IMR-90 (cell line): ENCODE data around the gene TTF1.

Experiments
- CTCF ChIP-seq: conservative IDR thresholded peaks from 2 replicates; pipeline ENCODE4 v1.5.1; 2012; ENCODE audit warnings: mild to moderate bottlenecking, low read depth, low read length, improper control_type of control experiment
- ELK1 ChIP-seq: fragments of 150-350 bp; IDR thresholded peaks from 2 replicates; pipeline ENCODE4 v1.6.1; 2016; ENCODE audit warnings: low read depth, mild to moderate bottlenecking, low read length, moderate library complexity, borderline replicate concordance
- POLR2A ChIP-seq: IDR thresholded peaks from 2 replicates; pipeline ENCODE4 v1.6.1; 2012; ENCODE audit warnings: mild to moderate bottlenecking, low read depth, low read length

- TF ChIP-seq CTCF (no peak), POLR2A (no peak), ELK1 (no peak)
These were observed 41.3 kb upstream of the TTF1 start for GRCh38 chr9:132447902-132448301.
